Left colon (tissue), 2 donors: ENCODE data around the gene ZBTB42. TPM values are rescaled to one million over a fixed set of nuclear protein-coding genes. Genes with fewer than 3 reads are reported as not detected.

Experiments used
- ATAC-seq: fragments of 200-7000 bp; cut with Tn5 transposase; one replicate; pipeline ENCODE4 v1.9.1; 2020; ENCODE audit warnings: mild to moderate bottlenecking, moderate library complexity
- DNase-seq, 2 donors: peaks; one replicate each; pipeline ENCODE4 v3.0.0-alpha.2; 2020
- intact Hi-C, 2 donors: fragments of 100-400 bp; cut with DNase I in 1 of 2; cut with micrococcal nuclease in 1 of 2; formaldehyde crosslinking; loops; one replicate each; pipeline versions ENCODE4 v1.11.2 to v1.14.0; 2022; cut with DNase I, micrococcal nuclease
- total RNA-seq, 2 donors: library from RNA; stranded (reverse); fragmentation: NEBNext Ultra II Directional; extraction: Animal tissue kit (Norgen Biotek cat#: 25700); gene quantifications; one replicate each; pipeline ENCODE4 v1.2.1, GENCODE V29; 2021
- donor health status: DM: no; HTN: no; CAD: no.
- donor health status: DM: yes; HTN: yes; CAD: no.

Gene ZBTB42
- total RNA-seq, 2 donors from 2014 or later = 7.2 to 9.2 TPM

DNA sequence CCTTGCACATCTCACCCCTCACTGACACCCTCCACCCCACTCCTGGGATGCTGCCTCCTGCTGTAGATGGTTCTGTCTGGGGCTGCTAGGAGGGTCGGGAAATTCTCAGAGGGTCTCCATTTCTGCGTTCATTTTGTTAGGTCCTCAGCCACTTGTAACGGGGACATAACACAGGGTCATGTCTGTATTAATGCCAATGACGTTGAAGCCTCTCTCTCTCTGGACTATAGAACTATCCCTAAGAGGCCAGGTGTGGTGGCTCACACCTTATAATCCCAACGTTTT, 33.3 kb upstream of the ZBTB42 start:
- ATAC-seq (no peak), DNase-seq (no peak)
- intact Hi-C loops = loop anchor here in 1 of 2 donors (5.0 kb wide), 1 partner anchor 55 kb away; no protein-coding TSS in a partner anchor

DNA sequence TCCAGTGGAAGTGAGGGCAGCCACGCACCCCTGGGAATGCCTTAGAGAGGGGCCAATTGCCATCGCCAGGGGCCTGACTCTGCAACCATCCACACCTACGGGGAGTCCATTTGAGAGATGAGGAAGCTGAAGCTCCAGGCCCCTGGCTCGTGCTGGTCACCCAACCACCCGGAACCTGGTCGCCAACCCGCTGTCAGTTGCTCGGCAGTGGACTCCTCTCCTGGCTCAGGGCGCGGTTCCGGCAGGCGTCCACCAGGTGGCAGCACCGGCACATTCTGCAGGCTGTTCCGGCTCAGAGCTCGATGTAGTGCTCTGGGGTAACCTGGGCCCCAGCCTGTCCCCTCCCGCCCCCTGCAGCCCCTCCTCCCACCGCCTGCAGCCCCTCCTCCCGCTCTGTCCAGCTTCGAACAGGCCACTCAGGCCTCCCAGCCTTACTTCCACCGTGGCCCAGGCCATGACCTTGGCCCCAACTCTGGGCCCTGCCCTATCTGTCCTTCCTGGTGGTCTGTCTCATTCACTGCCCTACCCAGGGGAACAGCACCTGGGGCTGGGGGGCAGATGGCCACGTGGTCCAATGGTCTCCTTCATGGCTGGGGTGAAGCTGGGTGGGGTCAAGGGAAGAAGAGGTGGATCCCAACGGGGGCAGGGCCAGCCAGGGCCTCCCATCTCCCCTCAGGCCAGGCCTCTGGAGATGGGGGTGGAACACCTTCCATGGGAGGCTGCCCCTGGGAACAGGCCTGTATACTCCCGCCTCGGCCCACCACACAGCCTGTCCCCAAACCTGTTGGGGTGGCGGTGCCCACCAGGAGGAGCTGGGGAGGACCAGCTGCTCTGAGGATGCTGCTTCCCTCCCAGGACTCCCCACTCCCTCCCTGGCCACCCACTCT, 32.2 kb upstream of the ZBTB42 start:
- ATAC-seq = peak; percentile 87
- peak; percentile 79 to 91 for DNase-seq
- intact Hi-C loops = loop anchor here in 1 of 2 donors (5.0 kb wide), 1 partner anchor 54 kb away; no protein-coding TSS in a partner anchor

DNA sequence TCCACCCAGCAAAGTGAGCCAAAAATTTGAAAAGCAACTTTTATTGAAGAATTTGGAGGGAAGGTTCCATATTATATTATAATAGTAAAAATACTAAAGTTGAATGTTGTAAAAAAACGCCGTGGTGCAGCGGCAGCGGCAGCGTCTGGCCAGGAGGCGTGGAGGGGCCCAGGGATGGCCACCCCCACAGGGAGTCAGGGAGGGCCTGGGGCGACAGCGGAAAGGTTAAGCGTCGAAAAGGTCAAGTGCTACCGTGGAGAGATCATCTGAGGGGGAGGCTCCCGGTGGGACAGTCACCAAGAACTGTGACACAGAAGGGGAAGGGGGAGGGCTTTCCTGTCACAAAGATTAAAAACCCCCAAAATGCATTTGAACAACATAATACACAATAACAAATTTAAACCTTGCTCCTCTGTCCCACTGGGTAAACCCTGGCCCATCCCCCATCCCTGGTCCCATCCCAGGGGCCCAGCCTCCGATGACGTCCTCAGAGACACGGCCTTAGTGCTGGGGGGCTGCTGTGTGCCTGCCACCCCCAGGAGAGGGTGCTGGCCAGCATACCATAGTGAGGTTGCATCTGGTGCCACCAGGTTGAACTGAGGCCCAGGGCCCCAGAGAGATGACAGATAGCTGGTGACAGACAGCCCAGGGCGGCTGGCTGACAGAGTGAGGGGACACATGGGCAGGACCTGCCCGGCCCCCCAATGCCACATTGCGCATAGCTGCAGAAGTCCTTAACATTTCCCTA, 31.4 kb upstream of the ZBTB42 start:
- ATAC-seq = no peak
- intact Hi-C loops = loop anchor here in 1 of 2 donors (5.0 kb wide), 1 partner anchor 53 kb away; no protein-coding TSS in a partner anchor
- no peak for DNase-seq

DNA sequence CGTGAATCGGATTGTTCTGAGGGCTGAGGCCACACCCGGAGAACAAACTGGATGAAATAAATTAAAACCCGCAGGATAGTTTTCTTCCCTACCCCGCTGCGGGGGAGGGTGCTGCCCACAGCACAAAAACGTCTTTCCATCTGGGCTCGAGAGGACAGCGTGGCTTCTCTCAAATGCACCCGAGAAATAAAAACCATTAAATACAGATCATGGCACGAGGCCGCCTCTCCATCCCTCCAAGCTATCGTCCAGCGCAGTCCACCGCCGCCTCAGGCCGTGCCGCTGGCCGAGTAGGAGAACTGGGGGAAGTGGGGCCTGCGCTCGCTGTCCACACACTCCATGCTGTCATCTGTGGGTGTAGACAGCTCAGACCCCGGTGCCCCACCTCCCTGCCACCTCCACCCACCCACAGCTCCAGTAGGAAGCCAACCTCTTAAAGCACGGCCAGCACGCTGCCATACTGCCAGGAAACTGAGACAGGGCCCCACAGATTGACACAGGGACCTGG, 30.8 kb upstream of the ZBTB42 start:
- DNase-seq = no peak
- intact Hi-C loops = no loop called here
- no peak for ATAC-seq

DNA sequence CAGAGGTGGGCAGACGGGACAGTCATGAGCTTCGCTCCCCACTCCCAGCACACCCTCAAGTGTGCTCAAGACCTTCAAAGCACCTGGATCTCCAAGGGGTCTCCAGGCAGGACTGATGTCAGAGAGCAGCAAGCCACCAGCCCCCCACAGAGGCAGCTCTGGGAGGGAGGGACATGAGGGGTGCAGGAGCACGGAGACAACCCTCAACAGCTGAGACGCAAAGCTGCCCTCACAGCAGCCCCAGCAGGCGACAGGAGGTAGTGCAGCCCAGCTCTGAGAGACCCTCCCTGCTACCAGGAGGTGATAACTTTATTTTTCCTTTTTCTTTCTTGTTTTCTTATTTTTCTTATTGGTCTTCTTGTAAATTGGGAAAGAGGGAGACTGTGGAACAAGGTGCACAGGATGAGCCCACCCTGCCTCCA, 30.0 kb upstream of the ZBTB42 start:
- no peak for DNase-seq
- intact Hi-C loops = no loop called here
- no peak for ATAC-seq

DNA sequence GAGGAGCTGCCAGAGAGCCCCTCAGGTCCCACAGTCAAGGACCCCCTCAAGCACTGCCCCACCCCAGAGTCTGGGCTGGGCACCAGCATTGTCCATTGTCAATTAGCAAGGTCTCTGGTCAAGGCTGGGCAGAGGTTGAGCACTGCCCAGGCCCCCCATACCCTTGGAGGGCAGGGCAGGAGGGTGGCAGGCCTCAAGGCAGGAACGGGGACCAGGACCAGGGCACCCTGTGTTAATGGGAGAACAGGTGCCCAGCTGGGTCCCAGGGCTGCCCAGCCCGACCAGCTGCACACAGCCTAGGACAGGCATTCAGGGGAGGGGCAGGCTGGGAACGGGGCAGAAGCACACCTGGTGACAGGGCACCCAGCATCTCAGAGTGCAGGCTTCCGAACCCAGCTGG, 29.5 kb upstream of the ZBTB42 start:
- DNase-seq (no peak), ATAC-seq (no peak)
- intact Hi-C loops = no loop called here

DNA sequence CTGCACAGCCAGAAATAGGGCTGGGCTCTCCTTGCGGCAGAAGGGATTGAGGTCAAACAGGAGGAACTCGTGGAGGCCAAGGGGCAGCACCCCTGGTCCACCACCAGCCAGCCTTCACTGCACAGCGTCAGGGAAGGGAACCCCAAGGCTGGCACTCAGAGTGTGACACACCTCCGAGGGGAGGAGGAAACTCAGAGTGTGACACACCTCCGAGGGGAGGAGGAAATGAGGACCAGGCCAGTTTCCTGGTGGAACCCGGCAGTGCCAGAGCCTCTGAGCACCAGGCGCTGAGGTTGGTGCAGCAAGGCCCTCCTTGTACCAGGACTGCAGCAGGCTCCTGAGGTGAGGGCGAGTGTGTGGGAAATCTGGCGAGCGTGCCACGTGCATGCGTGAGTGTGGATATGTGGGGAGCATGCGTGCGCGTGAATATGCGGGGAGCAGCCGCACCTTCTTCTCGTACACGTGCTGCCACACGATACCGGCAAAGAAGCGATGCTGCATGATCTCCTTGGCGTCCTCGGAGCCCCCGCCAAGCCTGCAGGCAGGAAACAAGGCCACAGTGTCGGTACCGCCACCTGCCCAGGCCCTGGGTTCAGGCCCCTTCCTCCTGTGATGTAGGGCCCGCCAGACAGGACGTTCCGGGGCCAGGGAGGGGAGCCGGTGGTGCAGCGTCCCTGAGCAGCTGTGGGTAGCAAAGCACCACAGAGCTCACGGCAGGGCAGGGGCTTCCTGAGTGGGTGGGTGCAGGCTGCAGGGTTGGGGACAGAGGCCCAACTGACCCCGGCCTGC, 28.8 kb upstream of the ZBTB42 start:
- DNase-seq (no peak), ATAC-seq (peak; percentile 43)
- intact Hi-C loops = no loop called here

DNA sequence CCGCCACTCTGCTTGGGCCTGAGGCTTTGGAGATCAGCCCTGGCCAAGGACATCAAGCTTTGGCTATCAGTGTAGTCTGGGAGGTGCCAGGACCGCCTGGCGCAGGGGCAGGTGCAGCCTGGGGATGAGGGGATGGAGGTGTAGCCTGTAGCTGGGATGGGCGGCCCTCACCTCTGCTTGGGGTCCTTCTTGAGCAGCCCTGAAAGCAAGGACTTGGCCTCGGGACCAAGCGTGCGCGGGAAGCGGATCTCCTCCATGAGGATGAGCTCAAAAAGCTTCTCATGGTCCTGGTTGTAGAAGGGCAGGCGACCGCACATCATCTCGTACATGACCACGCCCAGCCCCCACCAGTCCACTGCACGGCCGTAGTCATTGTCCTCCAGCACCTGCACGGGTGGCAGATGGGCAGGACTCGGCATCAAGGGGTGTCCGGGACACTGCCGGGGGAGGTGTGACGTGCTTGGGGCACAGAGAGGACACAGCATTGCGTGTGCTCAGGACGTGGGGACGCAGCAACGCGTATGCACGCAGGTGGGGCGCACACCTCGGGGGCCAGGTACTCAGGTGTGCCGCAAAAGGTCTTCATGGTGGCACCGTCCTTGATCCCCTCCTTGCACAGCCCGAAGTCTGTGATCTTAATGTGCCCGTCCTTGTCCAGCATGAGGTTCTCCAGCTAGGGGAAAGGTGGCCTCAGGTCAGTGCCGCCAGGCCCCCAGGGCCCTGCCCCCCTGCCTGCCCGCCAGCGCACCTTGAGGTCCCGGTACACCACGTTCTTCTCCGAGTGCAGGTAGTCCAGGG, 28.0 kb upstream of the ZBTB42 start:
- ATAC-seq (no peak), DNase-seq (no peak)
- intact Hi-C loops = no loop called here

DNA sequence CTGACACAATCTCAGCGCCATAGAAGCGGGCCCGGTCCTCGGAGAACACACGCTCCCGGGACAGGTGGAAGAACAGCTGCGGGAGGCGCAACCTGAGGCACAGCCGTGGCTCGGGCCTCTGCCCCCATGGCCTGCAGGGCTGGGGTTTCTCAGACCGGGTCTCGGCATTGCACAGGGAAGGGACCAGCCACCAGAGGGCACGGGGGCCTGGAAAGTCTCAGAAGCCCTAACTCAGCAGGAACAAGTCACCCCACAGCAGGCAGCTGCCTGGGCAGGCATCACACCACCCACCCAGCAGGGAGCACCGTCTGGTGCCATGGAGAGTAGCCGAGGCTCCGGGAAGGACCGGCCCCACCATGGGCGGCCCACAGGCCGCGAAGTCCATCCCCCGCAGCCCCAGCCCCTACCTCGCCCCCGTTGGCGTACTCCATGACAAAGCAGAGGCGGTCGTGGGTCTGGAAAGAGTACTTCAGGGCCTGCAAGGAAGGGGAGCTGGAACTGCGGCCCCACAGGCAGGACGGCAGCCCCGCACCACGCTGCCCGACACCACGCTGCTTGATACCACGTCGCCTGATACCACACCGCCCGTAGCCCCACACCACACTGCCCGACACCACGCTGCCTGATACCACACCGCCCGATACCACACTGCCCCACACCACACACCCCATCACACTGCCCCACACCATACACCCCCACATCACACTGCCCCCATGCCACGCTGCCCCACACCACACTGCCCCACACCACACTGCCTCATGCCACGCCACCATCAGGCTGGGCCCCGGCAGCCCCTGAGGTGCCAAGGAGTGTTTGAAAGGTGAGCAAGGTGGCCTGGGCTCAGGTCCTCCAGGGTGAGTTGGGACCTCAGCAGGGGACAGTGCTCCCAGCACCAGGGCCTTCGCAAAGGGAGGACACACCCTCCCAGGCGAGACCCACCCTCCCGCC, 27.1 kb upstream of the ZBTB42 start:
- intact Hi-C loops = no loop called here
- no peak for ATAC-seq

DNA sequence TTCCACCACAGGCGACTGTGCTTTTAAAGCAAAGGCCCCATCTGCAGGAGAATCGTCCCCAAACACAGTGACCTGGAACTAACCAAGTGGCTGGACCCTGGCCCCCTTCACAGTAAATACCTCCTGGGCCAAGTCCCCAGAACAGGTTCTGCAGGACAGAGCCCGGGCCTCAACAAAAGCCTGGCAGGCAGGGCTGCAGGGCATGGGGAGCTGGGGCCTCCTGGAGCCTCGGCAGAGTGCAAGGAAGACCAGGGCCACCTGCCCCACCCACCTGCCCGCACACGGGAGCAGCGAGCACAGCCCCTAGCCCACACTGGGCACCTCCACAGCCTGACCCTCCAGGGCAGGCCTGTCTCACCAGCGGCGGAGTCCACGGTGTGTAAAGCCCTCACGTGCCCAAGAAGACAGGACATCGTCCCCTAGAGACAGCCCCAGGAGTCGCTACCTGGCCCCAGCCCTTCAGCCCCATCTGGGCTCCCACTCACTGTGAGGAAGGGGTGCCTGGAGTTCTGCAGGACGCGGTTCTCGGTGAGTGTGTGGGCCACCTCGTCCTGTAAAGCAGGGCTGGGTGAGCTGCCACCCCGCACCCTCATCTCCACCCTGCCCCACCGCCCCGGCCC, 26.3 kb upstream of the ZBTB42 start:
- intact Hi-C loops = no loop called here
- ATAC-seq (no peak), DNase-seq (no peak)

More for the DNA sequence above, 27.1 kb upstream of the ZBTB42 start:
- no peak for DNase-seq

DNA sequence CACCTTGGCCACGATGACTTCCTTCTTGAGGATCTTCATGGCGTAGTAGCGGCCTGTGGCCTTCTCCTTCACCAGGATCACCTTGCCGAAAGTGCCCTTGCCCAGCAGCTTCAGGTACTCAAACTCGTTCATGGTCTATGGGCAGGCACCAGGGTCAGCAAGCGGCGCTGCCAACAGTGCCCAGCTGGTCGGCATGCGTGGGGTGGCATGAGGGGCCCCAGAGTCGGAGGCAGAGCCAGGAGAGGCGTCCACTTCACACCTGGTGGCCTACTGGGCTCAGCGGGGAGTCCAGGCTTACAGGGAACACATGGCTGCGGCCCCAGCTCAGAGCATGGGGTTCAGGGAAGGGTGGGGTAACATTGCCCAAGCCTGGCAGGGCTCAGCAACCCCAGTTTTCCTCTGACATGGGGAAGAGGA, 25.8 kb upstream of the ZBTB42 start:
- intact Hi-C loops = no loop called here

DNA sequence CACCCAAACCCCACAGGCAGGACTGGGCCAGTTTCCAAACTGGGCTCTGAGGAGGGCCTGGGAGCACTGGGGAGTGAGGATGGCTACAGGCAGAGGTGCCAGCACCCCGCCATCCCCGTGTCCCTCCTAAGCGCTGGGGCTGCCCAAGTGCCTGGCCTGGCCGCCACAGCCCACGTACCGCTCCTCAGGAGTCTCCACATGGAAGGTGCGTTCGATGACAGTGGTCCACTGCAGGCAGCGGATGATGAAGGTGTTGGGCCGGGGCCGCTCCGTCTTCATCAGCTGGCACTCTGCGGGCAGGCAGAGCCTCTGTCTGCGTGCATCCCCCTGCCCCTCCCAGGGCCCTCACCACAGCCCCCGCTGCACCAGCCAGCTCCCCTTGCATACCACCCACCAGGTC, 24.4 kb upstream of the ZBTB42 start:
- DNase-seq (no peak), ATAC-seq (no peak)
- intact Hi-C loops = no loop called here

More for the DNA sequence above, 25.8 kb upstream of the ZBTB42 start:
- no peak for ATAC-seq
- no peak for DNase-seq

DNA sequence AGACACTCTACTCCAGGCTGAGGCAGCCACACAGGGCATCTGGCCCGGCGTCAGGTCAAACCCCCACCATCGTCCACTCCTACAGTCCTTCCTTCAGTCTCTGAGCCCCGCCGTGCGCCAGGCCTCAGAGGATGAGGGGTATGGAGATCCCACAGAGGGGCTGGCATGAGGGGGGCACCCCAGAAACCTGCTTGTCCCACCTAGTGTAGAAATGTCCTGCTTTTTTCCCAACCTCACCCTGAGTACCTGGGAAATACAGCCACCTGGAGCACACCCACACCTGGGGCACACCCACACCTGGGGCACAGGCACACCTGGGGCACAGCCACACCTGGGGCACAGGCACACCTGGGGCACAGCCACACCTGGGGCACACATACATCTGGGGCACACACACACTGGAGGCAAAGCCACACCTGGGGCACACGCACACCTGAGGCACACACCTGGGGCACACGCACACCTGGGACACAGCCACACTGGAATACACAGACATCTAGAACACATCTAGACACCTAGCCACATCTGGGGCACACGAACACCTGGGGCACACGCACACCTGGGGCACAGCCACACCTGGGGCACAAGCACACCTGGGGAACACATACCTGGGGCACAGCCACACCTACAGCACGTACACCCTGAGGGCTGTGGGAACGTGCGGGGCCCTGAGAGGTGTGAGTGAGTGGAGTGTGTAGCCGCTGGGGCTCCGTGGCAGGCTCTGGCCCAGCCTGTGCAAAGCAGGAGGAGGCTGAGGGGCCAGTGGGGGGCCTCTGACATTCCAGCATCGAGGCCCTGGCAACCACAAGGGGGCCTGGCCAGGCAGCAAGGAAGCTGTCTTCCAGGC, 23.7 kb upstream of the ZBTB42 start:
- no peak for ATAC-seq
- intact Hi-C loops = no loop called here
- DNase-seq = no peak

DNA sequence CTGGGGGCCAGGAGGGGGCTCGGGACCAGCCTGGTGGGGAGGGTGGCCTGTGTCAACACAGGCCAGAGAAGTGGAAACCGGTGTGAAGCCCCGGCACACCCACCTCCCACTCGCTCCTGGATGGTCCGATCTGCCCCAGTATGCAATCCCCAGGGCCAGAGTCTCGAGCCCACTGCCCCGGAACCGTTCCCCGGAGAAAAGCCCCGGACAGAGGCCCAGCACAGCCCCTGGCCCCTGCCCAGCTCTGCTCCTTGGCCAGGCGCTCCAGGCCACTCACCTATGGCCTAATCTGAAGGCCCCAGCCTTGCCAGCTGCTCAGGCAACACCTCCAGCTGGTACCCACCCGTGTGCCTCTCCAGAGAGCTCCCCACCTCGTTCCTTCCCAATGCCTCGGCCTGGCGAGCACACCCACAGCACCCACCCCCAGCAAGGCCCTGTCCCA, 23.1 kb upstream of the ZBTB42 start:
- intact Hi-C loops = no loop called here

DNA sequence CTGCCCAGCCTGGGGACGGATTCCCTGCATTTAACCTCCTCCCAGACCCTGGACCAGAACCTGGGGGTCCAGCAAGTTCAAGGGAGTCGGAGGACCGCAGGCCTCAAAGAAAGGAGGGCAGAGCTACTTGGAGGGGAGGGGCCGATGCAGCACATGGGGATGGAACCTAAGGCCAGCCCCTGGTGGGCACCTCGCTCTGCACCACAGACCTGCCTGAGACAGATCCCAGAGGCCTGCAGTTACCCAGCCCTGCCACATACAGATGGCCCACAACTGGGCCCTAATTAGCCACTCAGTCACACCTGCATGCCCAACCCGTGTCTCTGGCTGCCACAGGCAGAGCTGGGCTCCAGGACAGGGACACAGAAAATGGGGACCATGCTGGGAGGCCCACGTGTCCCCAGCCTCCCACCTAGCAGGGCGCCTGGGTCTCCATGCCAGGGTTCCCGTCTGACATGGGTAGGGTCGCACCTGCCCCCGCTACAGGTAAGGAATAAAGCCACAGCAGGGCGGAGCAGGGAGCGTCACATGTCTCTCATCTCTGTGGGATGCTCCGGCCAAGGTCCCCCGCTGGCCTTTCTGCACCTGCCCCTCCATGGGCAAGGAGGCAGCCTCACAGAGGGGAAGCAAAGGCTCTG, 22.1 kb upstream of the ZBTB42 start:
- no peak for ATAC-seq
- DNase-seq = no peak
- intact Hi-C loops = no loop called here

More for the DNA sequence above, 23.1 kb upstream of the ZBTB42 start:
- DNase-seq (no peak), ATAC-seq (no peak)
